Measurements from ENCODE around the gene FSIP1.

FSIP1 gene

DNA sequence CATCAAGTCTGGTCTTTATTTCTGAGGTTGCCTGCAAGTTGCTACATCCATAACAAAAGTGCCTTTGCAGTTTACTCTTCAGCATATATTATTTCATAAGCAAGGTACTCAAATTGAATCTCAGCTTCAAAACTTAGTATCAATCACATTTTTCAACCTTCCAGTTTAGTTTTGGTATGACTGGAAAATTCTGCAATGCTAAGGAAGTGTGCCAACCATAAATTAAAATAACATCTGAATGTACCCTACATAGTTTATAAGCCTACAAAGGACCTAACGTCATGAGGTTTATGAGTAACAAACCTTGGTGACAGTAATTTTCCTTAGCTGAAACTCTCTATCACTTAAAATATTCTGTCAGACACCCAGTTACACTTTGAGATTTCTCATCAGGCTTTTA, 138.9 kb downstream of the FSIP1 start:
- DNase-seq = no peak

GRCh38 chr15:39642011-39642640, 140.5 kb downstream of the FSIP1 start:
- DNase-seq = peak; percentile 65

- DNase-seq = peak; percentile 64
These were observed 141.3 kb downstream of the FSIP1 start for GRCh38 chr15:39641191-39641889.

- no peak for DNase-seq
These were observed 142.0 kb downstream of the FSIP1 start for GRCh38 chr15:39640665-39641064.

GRCh38 chr15:39639037-39639436, 143.6 kb downstream of the FSIP1 start:
- DNase-seq = no peak

GRCh38 chr15:39638041-39638440, 144.6 kb downstream of the FSIP1 start:
- DNase-seq = no peak

- no peak for DNase-seq
These were observed 151.3 kb downstream of the FSIP1 start for GRCh38 chr15:39631357-39631756.

DNA sequence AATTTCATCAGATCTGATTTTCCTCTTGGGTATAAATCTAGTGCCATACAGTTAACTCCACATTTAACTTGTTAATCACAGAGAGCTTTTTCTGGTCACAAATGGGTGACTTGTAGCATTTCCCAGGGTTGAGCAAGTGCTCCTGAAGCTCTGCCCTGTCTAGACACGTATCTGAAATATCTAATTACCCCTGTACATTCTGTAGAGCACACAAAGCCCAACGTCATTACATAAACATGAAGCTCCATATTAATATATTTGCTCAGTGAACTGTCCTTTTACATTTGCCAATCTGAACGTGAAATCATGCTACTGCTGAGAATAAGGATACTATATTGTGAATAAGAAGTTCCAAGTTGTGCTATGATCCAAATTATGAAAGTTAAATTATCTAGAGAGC, 152.7 kb downstream of the FSIP1 start:
- no peak for DNase-seq

DNA sequence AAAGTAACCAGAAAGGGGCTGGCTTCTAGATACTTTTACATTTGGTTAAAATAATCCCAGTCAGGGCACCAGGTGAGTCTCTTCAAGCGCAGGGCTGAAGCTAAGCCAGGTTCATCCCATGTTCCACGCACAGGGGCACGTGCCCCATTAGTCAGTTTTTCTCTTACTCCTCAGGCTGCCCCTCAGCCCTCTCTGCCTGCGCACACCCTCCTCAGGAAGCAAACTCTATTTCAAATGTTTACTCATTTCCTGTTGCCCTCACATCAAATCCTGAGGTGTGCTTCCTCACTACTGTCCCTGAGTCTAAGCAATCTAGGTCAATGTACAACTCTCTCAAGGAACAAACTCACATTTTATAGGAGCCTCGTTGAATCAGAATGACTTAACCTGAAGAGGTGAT, 153.3 kb downstream of the FSIP1 start:
- peak; percentile 34 for DNase-seq

DNA sequence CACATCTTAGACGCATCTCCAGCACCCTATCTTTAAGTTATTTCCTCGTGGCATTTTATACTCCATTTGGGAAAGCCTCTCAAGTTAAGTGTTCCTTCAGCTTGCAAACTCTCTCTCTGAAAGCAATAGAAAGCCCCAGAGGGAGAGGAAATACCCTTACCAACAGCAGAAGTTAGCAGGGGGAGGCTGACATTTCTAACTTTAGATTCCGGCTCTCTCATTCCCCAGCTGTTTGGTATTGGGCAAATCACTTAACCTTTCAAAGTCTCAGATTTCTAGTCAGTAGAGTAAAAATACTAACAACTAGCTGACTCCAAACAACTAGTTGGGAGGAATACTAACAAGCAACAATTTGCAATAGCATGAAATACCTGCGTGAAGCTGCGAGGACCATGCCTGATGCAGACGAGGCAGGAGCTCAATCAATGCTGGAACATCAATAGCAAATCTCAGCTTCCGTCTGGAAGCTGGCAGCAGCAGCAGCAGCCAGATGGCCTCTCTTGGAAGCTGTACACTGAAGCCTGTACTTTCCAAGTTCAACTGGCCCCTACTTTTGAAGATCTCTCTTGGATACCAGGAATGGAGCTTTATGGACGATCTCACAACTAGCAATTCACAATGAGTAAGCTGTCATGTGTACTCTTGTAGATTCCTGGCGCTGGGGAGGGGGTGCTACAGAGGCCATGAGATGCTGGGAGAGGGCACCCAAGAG, 153.9 kb downstream of the FSIP1 start:
- DNase-seq = no peak

- no peak for DNase-seq
These were observed 154.5 kb downstream of the FSIP1 start for GRCh38 chr15:39628144-39628508.

DNA sequence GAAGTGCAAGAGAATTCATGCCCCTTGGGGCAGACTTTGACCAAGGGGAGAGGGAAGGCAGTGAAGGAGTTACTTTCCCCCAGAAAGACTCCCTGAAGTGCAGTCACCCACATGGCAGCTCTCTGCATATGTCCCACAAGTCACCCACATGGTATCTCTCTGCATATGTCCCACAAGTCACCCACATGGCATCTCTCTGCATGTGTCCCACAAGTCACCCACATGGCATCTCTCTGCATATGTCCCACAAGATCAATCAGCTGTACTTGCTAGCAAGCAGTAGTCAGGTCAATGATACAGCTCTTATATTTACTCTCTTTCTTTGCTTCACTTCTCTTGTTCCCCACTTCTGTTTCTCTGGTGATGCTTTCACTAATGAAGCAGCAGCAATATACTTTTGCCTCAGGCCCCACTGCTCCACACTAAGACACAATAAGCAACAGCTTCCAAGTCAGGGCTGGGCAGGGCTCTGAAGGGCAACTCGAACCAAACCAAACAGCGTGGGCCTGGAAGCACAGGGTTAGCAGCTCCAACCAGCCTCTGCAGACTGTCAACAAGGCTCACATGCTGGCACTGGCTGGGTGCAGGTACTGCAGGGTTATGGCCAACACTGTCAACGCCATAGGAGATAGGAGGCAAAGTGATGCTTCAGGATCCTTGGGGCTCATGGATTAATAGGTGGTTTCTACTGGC, 155.0 kb downstream of the FSIP1 start:
- DNase-seq = no peak

DNA sequence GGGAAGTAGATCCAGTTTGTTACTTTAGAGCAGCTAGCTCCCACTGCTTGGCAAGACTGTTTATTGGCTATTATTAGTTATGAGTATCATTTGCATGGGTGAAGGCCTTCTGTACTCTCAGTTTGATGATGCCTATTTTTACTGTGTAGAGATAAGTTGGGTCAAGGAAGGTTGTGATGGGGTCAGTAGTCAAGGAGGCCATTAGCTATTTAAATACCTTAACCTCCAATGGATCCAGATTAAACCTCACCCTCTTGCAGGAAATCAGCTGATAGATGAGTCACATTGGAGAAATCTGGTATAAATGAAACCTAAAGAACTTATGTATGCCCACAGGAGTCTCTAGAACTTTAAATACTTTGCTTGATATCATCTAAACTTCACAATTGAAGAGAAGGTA, 156.8 kb downstream of the FSIP1 start:
- peak; percentile 66 for DNase-seq

DNA sequence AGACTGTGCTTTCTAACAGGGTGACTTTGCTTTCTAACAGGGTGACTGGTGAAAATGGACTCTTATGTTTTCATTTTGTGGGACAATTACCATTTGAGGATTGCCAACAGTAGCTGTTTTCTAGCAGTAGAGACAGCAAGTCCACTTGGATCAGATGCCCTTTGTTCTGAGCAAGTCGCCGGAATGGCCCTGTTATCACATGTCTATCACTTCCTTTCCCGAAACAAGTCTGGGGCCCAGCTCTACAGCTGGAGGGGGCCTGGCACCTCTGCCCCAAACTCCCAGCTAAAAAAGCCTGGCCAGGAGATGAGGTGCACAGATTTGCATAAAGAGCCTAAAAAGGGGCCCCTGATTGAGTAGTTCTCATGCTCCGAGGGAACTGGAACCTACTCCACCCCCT, 157.2 kb downstream of the FSIP1 start:
- DNase-seq = no peak

DNA sequence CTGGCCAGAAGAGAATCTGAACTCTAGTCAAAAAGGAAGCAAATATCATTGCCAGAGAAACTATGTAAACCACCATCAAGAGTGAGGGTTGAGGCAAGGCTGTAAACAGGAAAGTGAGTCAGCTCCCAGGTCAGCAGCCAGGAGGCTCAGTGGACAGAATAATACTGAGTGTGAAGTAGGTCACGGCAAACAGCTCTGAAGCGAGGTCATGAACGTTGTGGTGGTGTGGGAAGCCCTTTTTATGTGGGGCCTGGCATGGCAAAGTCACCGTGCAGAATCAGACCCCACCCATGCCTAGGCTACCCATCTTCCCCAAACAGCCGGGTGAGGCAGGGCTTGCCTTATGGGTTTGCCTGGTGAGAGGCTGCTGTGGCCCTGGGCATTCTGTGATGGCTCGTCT, 157.8 kb downstream of the FSIP1 start:
- peak; percentile 95 for DNase-seq

- no peak for DNase-seq
These were observed 159.1 kb downstream of the FSIP1 start for GRCh38 chr15:39623529-39623931.

DNA sequence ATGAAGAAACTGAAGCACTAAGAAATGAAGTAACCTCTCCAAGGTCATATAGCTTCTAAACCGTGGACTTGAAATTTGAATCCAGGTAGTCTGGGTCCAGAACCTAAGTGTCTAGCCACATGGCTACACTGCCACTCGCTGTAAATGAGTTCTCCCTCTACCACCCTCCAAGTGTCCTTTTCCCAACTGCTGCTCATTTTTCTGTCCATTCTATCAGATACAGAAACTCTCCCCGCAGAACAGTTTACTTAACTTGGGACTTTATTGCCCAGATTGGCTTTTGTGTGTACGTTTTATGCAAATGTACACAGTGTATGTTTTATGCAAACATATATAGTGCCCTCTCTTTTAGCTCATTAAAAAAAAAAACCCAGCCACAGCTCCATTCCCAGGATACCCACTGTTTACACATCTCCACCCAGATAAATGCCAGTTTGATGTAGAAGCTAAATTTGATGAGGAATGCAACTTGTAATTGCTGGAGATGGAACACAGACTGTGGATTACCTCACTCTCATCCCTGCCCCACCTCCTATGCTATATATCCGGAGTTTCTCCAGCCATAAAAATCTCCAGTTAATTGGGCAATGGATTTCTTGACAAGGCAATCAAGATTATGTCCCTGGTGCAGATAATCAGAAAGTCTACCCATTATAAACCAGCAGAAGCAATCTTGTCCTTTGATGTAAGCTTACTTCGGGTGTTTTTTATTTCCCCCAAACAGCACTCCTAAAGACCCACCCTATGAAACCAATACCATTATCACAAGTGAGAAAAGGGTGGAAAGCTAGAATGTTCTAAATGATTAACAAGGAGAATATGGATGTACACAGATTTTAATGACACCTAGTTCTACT, 159.8 kb downstream of the FSIP1 start:
- DNase-seq = no peak

- DNase-seq = no peak
These were observed 160.7 kb downstream of the FSIP1 start for GRCh38 chr15:39621976-39622375.

- DNase-seq = no peak
These were observed 161.4 kb downstream of the FSIP1 start for GRCh38 chr15:39621210-39621609.

GRCh38 chr15:39618063-39618823, 164.4 kb downstream of the FSIP1 start:
- no peak for DNase-seq

DNA sequence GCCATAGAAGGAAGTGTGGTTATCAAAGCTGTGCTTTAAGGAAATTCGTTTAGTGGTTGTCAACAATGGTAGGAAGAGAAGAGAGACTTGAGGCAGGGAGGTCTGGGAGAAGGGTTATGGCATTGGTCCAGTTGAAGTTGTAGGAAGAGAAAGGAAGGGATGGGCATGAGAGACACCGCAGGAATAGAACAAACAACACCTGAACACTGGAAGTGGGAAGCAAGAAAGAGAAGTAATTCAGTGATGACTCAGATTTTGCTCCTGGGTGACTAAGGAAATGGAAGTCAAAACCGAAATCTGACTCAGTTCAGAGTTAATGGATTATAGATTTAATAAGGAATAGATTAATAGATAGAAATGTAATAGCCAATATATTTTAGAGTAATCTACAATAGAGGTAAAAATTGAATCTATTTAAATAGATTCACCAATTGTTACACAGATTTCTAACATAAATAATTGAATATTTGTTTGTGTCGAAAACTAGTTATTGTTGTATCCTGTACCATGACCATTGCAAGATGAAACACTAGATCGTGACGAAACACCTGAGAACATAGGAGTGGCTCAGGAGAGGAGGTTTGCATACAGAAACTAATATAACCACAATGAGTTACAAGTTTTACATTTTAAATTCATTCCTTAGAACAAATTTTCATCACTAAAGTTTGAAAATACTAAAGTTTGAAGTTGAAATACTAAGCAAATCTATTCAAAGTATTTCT, 165.7 kb downstream of the FSIP1 start:
- no peak for DNase-seq

Data from HCEC 1CT (cell line).